ENCODE results near the gene ATP5PD. TPM values are rescaled to one million over a fixed set of nuclear protein-coding genes. Genes with fewer than 3 reads are reported as not detected.
"Not testable (repeated sequence)": the region's sequence is repeated elsewhere in the genome, so short reads cannot be mapped to it uniquely, and the experiment has no call there.

The ATP5PD gene
- total RNA-seq, 1 donor from 2014 or later = 247 TPM

DNA sequence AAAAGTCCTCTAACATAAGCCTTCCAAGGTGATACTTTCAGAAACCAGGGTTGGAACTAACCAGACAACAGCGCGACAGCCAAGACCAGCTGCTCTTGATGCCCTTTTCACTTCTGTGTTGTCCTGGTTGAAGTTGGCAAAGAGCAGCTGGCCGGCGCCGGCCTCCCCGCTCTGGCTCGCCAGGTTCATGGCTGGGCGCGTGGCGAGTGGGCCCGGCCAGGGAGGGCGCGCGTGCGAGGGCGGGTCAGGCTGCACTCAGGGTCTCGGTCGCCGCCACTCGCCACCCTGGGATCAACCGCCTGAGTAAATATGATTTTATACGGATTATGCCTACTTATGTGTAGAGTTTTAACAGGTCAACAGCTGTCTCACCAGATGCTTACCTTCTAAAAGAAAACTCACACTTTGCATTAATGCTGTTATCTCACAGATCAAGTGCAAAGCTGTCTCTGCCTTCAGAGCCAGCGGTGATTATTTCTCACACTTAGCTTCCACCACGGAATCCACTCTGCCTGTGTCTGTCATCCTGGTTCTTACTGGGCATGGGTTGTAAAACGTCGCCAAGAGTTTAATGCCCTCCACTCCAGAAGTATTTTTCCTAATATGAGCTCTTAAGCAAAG is 13.8 kb upstream of the ATP5PD start:
- Histone ChIP-seq H3K9ac (ENCODE audit: low read depth in 1 of 3, low read length in 3 of 3) (peak overlapping the region; percentile 16 to 74 (median 59)), H3K27me3 (ENCODE audit: control insufficient read depth in 3 of 3, insufficient read depth in 3 of 3, low read length in 3 of 3) (no peaks in the 10 kb centered on the region), H3K27ac (ENCODE audit: low read depth, low read length) (peak overlapping the region; percentile 79), H3K36me3 (ENCODE audit: control insufficient read depth in 3 of 3, insufficient read depth in 3 of 3, low read length in 3 of 3) (peaks cover 32 to 42% (median 39%) of the 10 kb centered on the region in 3 donors), H3K9me3 (ENCODE audit: control insufficient read depth in 3 of 3, low read length in 3 of 3) (no peaks in the 10 kb centered on the region), H3K4me1 (ENCODE audit: control insufficient read depth in 3 of 3, insufficient read depth in 3 of 3, low read length in 3 of 3) (peaks cover 8 to 20% (median 15%) of the 10 kb centered on the region in 3 donors), H3K4me3 (ENCODE audit: low read length in 3 of 3) (peak overlapping the region in 1 of 3 donors; percentile 18)

DNA sequence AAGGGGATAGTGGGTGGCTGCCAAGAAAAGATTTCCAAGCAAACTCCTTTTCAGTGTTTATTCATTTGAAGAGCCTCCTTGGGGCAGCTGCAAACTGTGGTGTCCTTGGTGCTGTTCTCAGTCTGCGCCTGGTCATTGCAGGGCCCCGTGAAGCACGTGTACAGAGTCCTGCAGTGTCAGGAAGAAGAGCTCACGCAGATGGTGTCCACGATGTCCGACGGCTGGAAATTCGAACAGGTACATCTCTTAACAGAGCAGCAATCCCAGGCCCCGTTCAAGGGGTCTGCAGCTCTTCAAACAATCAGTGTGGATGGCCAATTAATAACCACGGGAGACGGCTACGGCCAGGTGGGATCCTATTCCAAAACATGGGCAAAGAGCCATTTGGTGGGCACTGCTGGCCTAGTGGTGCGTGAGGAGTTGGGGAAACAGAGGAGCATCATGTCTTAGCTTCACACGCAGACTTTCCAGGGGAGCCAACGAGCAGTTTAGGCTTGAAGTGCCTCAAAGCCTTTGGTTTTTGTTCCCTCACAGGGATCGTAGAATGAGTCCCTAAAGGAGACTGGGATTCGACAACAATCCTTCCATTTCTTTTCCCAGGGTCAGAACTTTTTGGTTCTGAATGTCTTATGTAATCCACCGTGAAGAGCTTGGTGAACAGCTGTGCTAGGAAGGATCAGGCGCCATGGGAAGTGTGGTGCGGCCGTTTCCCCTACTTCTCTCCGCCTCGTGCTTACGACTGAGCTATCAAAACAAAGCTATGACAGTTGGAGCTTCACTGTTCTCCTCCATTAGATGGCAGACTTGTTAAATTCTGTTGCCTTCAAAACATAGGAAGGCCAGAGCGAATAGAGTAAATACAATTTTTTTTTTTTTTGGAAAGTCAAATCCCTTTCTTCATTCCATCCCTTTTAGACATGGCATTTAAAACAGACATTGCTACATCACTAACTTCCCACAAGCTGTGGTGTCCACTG is 12.9 kb upstream of the ATP5PD start:
- Histone ChIP-seq H3K4me1 (ENCODE audit: control insufficient read depth in 3 of 3, insufficient read depth in 3 of 3, low read length in 3 of 3) (peaks cover 8 to 17% (median 15%) of the 10 kb centered on the region in 3 donors), H3K4me3 (ENCODE audit: low read length in 3 of 3) (no peak overlapping the region), H3K36me3 (ENCODE audit: control insufficient read depth in 3 of 3, insufficient read depth in 3 of 3, low read length in 3 of 3) (peaks cover 30 to 39% (median 36%) of the 10 kb centered on the region in 3 donors), H3K9me3 (ENCODE audit: control insufficient read depth in 3 of 3, low read length in 3 of 3) (no peaks in the 10 kb centered on the region), H3K9ac (ENCODE audit: low read depth in 1 of 3, low read length in 3 of 3) (peak overlapping the region; percentile 28 to 74 (median 69)), H3K27ac (ENCODE audit: low read depth, low read length) (peak overlapping the region; percentile 79), H3K27me3 (ENCODE audit: control insufficient read depth in 3 of 3, insufficient read depth in 3 of 3, low read length in 3 of 3) (no peaks in the 10 kb centered on the region)

DNA sequence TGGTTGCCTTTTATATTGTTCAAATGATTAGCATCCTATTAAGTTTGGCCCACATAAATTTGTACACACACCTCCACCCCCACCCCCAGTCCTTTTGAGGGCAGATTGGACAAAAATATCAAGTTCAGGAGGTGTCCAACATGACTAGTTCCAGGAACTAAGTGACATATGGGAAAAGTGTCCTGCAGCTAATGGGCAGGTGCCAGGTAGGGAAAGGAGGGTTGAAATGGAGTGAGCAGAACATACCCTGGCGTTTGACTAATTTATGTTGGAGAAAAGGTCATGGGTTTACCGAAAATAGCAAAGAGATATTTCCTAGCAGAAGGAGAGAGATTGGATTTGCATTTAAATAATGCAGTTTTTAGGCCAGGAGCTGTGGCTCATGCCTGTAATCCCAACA is 5.2 kb upstream of the ATP5PD start:
- Histone ChIP-seq H3K9me3 (ENCODE audit: control insufficient read depth in 3 of 3, low read length in 3 of 3) (no peaks in the 10 kb centered on the region), H3K4me3 (ENCODE audit: low read length in 3 of 3) (no peak overlapping the region), H3K27me3 (ENCODE audit: control insufficient read depth in 3 of 3, insufficient read depth in 3 of 3, low read length in 3 of 3) (no peaks in the 10 kb centered on the region), H3K4me1 (ENCODE audit: control insufficient read depth in 3 of 3, insufficient read depth in 3 of 3, low read length in 3 of 3) (peaks cover 17 to 20% (median 19%) of the 10 kb centered on the region in 3 donors), H3K36me3 (ENCODE audit: control insufficient read depth in 3 of 3, insufficient read depth in 3 of 3, low read length in 3 of 3) (peaks cover 19 to 29% (median 20%) of the 10 kb centered on the region in 3 donors), H3K27ac (ENCODE audit: low read depth, low read length) (no peak overlapping the region), H3K9ac (ENCODE audit: low read depth in 1 of 3, low read length in 3 of 3) (no peak overlapping the region)

DNA sequence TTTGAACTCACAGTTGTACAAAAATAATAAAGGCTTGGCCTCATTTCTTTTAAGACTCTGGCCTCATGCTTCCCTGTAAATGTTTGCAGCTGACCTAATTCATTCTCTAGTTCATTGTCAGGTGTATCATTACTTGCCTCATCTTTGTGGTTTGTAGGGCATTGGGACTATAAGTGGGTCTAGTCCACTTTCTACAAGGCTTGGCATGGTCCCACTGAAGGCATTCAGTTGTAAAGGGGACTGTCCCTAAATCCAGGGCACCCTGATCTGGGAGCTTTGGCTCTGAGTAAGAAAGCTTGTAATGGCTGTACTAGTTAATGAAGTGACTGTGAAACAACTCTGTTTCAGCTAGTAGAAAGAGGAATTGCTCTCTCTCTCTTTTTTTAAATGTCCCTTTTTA is 2.9 kb upstream of the ATP5PD start:
- Histone ChIP-seq H3K4me3 (ENCODE audit: low read length in 3 of 3) (no peak overlapping the region), H3K27ac (ENCODE audit: low read depth, low read length) (no peak overlapping the region), H3K4me1 (ENCODE audit: control insufficient read depth in 3 of 3, insufficient read depth in 3 of 3, low read length in 3 of 3) (peaks cover 20 to 25% (median 22%) of the 10 kb centered on the region in 3 donors), H3K9me3 (ENCODE audit: control insufficient read depth in 3 of 3, low read length in 3 of 3) (no peaks in the 10 kb centered on the region), H3K36me3 (ENCODE audit: control insufficient read depth in 3 of 3, insufficient read depth in 3 of 3, low read length in 3 of 3) (peaks cover 19 to 25% (median 20%) of the 10 kb centered on the region in 3 donors), H3K27me3 (ENCODE audit: control insufficient read depth in 3 of 3, insufficient read depth in 3 of 3, low read length in 3 of 3) (no peaks in the 10 kb centered on the region), H3K9ac (ENCODE audit: low read depth in 1 of 3, low read length in 3 of 3) (no peak overlapping the region)

DNA sequence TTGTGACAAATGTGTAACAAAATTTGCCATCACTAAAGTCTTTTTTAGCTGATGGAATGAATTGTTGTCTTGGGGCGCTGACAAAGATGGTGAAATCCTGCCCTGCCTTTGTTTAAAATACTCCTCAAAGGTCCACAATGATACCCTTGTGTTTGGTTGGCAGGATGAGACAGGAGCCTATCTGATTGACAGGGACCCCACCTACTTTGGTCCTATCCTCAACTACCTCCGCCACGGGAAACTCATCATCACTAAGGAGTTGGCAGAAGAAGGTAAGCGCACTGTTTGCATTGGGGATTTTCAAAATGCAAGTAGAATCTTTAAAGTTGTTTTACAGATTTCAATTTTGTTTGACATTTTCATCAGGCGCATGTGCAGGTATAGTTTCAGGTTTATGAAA is 2.3 kb upstream of the ATP5PD start:
- Histone ChIP-seq H3K9ac (ENCODE audit: low read depth in 1 of 3, low read length in 3 of 3) (no peak overlapping the region), H3K36me3 (ENCODE audit: control insufficient read depth in 3 of 3, insufficient read depth in 3 of 3, low read length in 3 of 3) (peaks cover 15 to 22% (median 18%) of the 10 kb centered on the region in 3 donors)

DNA sequence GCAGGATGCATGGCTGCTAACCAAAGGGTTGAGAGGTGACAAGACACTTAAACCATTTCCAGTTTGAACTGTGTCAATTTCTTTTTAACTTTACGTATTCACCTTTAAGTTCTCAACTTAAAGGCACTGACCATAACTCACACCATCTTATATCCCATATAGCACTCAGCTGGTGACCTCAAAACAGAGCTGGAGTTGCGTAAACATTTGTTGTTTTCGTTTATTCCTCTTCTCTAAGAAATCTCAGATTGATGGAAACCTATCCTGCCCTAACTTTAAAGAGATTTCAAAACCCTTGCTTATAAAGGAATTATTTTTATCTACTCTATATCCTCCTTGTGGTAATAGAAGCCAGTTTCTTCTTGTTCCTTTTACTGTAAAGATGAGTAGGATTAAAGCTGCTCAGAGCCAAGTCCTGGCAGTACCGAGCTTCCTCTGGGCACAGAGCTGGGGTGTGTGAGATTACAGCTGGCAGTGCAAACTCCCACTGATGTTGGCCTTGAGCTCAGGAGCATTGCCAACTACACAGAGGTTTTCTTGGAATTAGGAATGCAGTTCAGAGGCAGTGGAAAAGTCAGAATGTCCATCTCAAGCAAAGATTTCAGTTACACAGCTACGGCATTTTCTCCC is 1.6 kb upstream of the ATP5PD start:
- Histone ChIP-seq H3K4me1 (ENCODE audit: control insufficient read depth in 3 of 3, insufficient read depth in 3 of 3, low read length in 3 of 3) (peaks cover 20 to 25% (median 23%) of the 10 kb centered on the region in 3 donors), H3K27ac (ENCODE audit: low read depth, low read length) (peak overlapping the region; percentile 55), H3K27me3 (ENCODE audit: control insufficient read depth in 3 of 3, insufficient read depth in 3 of 3, low read length in 3 of 3) (no peaks in the 10 kb centered on the region), H3K36me3 (ENCODE audit: control insufficient read depth in 3 of 3, insufficient read depth in 3 of 3, low read length in 3 of 3) (peaks cover 9 to 17% (median 13%) of the 10 kb centered on the region in 3 donors), H3K9ac (ENCODE audit: low read depth in 1 of 3, low read length in 3 of 3) (peak overlapping the region; percentile 77 to 92 (median 89)), H3K9me3 (ENCODE audit: control insufficient read depth in 3 of 3, low read length in 3 of 3) (no peaks in the 10 kb centered on the region), H3K4me3 (ENCODE audit: low read length in 3 of 3) (peak overlapping the region; percentile 25 to 89 (median 82))

More for the DNA sequence above, 2.3 kb upstream of the ATP5PD start:
- Histone ChIP-seq H3K9me3 (ENCODE audit: control insufficient read depth in 3 of 3, low read length in 3 of 3) (no peaks in the 10 kb centered on the region), H3K27ac (ENCODE audit: low read depth, low read length) (no peak overlapping the region), H3K4me3 (ENCODE audit: low read length in 3 of 3) (peak overlapping the region in 1 of 3 donors; percentile 10), H3K27me3 (ENCODE audit: control insufficient read depth in 3 of 3, insufficient read depth in 3 of 3, low read length in 3 of 3) (no peaks in the 10 kb centered on the region), H3K4me1 (ENCODE audit: control insufficient read depth in 3 of 3, insufficient read depth in 3 of 3, low read length in 3 of 3) (peaks cover 20 to 25% (median 23%) of the 10 kb centered on the region in 3 donors)

DNA sequence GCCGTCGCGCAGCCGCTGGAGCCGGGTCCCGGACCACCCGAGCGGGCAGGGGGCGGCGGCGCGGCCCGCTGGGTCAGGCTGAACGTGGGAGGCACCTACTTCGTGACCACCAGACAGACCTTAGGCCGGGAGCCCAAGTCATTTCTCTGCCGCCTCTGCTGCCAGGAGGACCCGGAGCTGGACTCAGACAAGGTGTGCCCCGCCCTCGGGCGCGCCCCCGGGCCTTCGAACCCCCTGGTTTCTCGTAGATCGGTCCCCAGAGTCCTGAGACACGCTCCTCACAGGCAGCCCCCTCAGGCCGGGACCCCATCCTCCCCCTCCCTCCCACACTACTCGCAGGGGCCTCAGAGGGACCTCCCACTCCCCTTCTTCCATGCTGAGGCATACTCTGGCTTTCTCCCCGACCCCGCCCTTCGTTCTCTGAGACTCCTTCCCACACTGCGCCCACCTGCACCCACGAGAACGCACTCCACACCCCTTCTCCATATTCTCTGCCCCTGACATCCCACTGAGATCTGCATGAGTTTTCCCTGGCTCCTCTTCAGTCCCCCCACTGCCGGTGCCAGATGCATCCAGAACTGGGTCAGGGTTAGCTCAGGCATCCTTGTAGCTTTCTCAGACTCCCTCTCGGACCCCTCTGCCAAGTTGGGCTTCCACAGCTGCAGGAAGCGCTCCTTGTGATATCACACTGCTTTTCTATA is 779 bp upstream of the ATP5PD start:
- Histone ChIP-seq H3K9me3 (ENCODE audit: control insufficient read depth in 3 of 3, low read length in 3 of 3) (no peaks in the 10 kb centered on the region), H3K9ac (ENCODE audit: low read depth in 1 of 3, low read length in 3 of 3) (peak overlapping the region; percentile 77 to 92 (median 89)), H3K36me3 (ENCODE audit: control insufficient read depth in 3 of 3, insufficient read depth in 3 of 3, low read length in 3 of 3) (peaks cover 5 to 10% (median 6%) of the 10 kb centered on the region in 3 donors), H3K27ac (ENCODE audit: low read depth, low read length) (peak overlapping the region; percentile 55), H3K4me3 (ENCODE audit: low read length in 3 of 3) (peak overlapping the region; percentile 82 to 89 (median 88)), H3K4me1 (ENCODE audit: control insufficient read depth in 3 of 3, insufficient read depth in 3 of 3, low read length in 3 of 3) (peaks cover 20 to 25% (median 23%) of the 10 kb centered on the region in 3 donors), H3K27me3 (ENCODE audit: control insufficient read depth in 3 of 3, insufficient read depth in 3 of 3, low read length in 3 of 3) (no peaks in the 10 kb centered on the region)

DNA sequence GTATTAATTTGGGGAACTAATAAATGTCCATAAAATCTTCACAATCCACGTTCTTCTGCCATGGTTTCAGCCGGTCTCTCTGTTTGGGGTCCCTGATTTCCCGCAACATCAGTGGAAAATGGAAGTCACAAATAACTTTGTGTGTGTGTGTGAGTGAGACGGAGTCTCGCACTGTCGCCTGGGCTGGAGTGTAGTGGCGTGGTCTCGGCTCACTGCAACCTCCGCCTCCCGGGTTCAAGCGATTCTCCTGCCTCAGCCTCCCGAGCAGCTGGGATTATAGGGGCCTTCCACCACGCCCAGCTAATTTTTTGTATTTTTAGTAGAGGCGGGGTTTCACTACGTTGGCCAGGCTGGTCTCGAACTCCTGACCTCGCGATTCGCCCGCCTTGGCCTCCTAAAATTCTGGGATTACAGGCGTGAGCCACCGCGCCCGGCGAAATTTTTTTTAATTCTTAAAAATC is 793 bp downstream of the ATP5PD start:
- peaks cover 9 to 19% (median 13%) of the 10 kb centered on the region in 3 donors for H3K36me3 ChIP-seq (ENCODE audit: control insufficient read depth in 3 of 3, insufficient read depth in 3 of 3, low read length in 3 of 3)
- peak overlapping the region; percentile 83 to 99 (median 93) for H3K4me3 ChIP-seq (ENCODE audit: low read length in 3 of 3)
- peak overlapping the region; percentile 88 for H3K27ac ChIP-seq (ENCODE audit: low read depth, low read length)
- peak overlapping the region; percentile 82 to 100 (median 99) for H3K9ac ChIP-seq (ENCODE audit: low read depth in 1 of 3, low read length in 3 of 3)
- H3K9me3 ChIP-seq (ENCODE audit: control insufficient read depth in 3 of 3, low read length in 3 of 3); H3K27me3 ChIP-seq (ENCODE audit: control insufficient read depth in 3 of 3, insufficient read depth in 3 of 3, low read length in 3 of 3): not testable (repeated sequence)
- H3K4me1 ChIP-seq (ENCODE audit: control insufficient read depth in 3 of 3, insufficient read depth in 3 of 3, low read length in 3 of 3) = peaks cover 20 to 25% (median 23%) of the 10 kb centered on the region in 3 donors

DNA sequence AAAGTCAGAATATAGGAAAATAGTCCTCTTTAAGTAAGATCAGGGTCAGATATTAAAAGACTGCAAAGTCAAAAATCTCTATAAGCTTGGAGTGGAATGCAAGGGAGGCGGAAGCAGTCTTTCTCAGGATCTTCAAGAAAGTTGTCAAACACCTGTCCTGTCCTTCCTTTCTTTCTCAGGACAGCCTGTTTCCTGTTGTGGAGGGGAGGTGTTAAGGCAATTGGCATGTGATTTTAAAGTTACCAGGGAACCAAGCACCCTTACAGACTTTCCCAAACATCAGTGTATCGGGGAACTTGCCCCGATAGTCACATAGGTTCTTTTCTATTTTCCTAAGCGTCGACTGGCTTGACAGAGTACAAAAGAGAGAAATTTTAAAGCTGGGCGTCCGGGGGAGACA is 2.1 kb downstream of the ATP5PD start:
- peaks cover 20 to 25% (median 23%) of the 10 kb centered on the region in 3 donors for H3K4me1 ChIP-seq (ENCODE audit: control insufficient read depth in 3 of 3, insufficient read depth in 3 of 3, low read length in 3 of 3)
- H3K9ac ChIP-seq (ENCODE audit: low read depth in 1 of 3, low read length in 3 of 3) = no peak overlapping the region
- no peak overlapping the region for H3K4me3 ChIP-seq (ENCODE audit: low read length in 3 of 3)
- H3K27me3 ChIP-seq (ENCODE audit: control insufficient read depth in 3 of 3, insufficient read depth in 3 of 3, low read length in 3 of 3) = no peaks in the 10 kb centered on the region
- peaks cover 17 to 27% (median 23%) of the 10 kb centered on the region in 3 donors for H3K36me3 ChIP-seq (ENCODE audit: control insufficient read depth in 3 of 3, insufficient read depth in 3 of 3, low read length in 3 of 3)
- no peaks in the 10 kb centered on the region for H3K9me3 ChIP-seq (ENCODE audit: control insufficient read depth in 3 of 3, low read length in 3 of 3)
- no peak overlapping the region for H3K27ac ChIP-seq (ENCODE audit: low read depth, low read length)
